NT2/D1 (cell line): Measurements from ENCODE around the gene XPNPEP2.

Experiments used
- SUZ12 ChIP-seq: IDR thresholded peaks from 2 replicates; pipeline ENCODE4 v1.6.1; 2011; ENCODE audit not compliant: insufficient read length, insufficient read depth; ENCODE audit errors: extremely low read depth
- YY1 ChIP-seq: IDR thresholded peaks from 2 replicates; pipeline ENCODE4 v1.6.1; 2011; ENCODE audit not compliant: insufficient read length, insufficient read depth

- no peak for TF ChIP-seq SUZ12
- no peak for TF ChIP-seq YY1
These were observed 14.0 kb upstream of the XPNPEP2 start for GRCh38 chrX:129724754-129725153.
